Measurements from ENCODE around the gene MS4A14.
"Not testable (repeated sequence)": the region's sequence is repeated elsewhere in the genome, so short reads cannot be mapped to it uniquely, and the experiment has no call there.

DNA sequence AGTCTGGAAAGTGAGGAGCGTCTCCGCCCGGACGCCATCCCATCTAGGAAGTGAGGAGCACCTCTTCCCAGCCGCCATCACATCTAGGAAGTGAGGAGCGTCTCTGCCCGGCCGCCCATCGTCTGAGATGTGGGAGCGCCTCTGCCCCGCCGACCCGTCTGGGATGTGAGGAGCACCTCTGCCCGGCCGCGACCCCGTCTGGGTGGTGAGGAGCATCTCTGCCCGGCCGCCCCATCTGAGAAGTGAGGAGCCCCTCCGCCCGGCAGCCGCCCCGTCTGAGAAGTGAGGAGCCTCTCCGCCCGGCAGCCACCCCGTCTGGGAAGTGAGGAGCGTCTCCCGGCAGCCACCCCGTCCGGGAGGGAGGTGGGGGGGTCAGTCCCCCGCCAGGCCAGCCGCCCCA is 54.9 kb downstream of the MS4A14 start:
- TF ChIP-seq POLR2A (IDR thresholded peaks at IDR 0.05), result not testable (repeated sequence)
- TF ChIP-seq, protein P1, sequence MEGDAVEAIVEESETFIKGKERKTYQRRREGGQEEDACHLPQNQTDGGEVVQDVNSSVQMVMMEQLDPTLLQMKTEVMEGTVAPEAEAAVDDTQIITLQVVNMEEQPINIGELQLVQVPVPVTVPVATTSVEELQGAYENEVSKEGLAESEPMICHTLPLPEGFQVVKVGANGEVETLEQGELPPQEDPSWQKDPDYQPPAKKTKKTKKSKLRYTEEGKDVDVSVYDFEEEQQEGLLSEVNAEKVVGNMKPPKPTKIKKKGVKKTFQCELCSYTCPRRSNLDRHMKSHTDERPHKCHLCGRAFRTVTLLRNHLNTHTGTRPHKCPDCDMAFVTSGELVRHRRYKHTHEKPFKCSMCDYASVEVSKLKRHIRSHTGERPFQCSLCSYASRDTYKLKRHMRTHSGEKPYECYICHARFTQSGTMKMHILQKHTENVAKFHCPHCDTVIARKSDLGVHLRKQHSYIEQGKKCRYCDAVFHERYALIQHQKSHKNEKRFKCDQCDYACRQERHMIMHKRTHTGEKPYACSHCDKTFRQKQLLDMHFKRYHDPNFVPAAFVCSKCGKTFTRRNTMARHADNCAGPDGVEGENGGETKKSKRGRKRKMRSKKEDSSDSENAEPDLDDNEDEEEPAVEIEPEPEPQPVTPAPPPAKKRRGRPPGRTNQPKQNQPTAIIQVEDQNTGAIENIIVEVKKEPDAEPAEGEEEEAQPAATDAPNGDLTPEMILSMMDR (IDR thresholded peaks at IDR 0.05), result not testable (repeated sequence)

All from stomach (tissue), 4 donors.